K562 (cell line): ENCODE data around the gene ACSS1. TPM values are rescaled to one million over a fixed set of nuclear protein-coding genes. Genes with fewer than 3 reads are reported as not detected.

ENCODE experiments used
- ATAC-seq: fragments of 200-7000 bp; cut with Tn5 transposase; 3 replicates; pipeline ENCODE4 v1.9.1; 2020; ENCODE audit warnings: moderate library complexity
- BruUV-seq: library from RNA; stranded (reverse); fragments of 400-500 nt; replicated peaks from 2 replicates; lab custom pipeline; 2021; lab: Mats Ljungman, UMichigan
- CTCF ChIA-PET: fragments of 300-600 bp; formaldehyde crosslinking; extraction: SDS; loops from one replicate; lab custom pipeline; 2021; ENCODE audit warnings: low intra/inter-chr PET ratio; lab: Yijun Ruan, JAX
- POLR2A ChIA-PET: fragments of 300-600, 350-650 bp; sonication (Branson Sonifier 250); formaldehyde crosslinking; extraction: SDS; loops from one replicate; lab custom pipeline; 2021; ENCODE audit warnings: antibody characterized with exemption, inconsistent platforms; lab: Yijun Ruan, JAX
- DNase-seq, 4 experiments: peaks; one replicate each; pipeline versions ENCODE4 v3.0.0 to v3.0.0-alpha.2; 2011 to 2018; ENCODE audit warnings: low spot score in 3 of 4, mixed read lengths in 3 of 4; ENCODE audit errors: extremely low read depth in 1 of 4
- FAIRE-seq: peaks from 2 replicates; lab custom pipeline; 2011; peaks lifted over from hg19 to GRCh38; lab: Jason Lieb, UNC
- H2AFZ ChIP-seq: 2 replicates; pipeline ENCODE4 v1.6.0; 2011; ENCODE audit warnings: low read depth, low read length, control low read depth, inconsistent platforms
- H3K27ac ChIP-seq: fragments of 200-600 bp; 3 replicates; pipeline ENCODE4 v1.8.0; 2011; ENCODE audit warnings: low read depth, mild to moderate bottlenecking, control low read depth, inconsistent platforms, low read length, moderate library complexity, mixed read lengths; ENCODE audit errors: extremely low read depth
- H3K27me3 ChIP-seq, 2 experiments: fragments of 300-600 bp in 1 of 2; 2 replicates in 1 of 2; 3 replicates in 1 of 2; pipeline versions ENCODE4 v1.6.0 to v1.8.0; 2011; ENCODE audit warnings: inconsistent platforms in 2 of 2, low read length in 2 of 2, mild to moderate bottlenecking in 1 of 2, mixed read lengths in 1 of 2, moderate library complexity in 1 of 2; ENCODE audit not compliant: control insufficient read depth in 2 of 2, insufficient read depth in 2 of 2
- H3K36me3 ChIP-seq: fragments of 300-600 bp; 3 replicates; pipeline ENCODE4 v1.8.0; 2011; ENCODE audit warnings: mild to moderate bottlenecking, low read length, inconsistent platforms; ENCODE audit not compliant: control insufficient read depth, insufficient read depth
- H3K4me1 ChIP-seq, 2 experiments: fragments of 200-600 bp in 1 of 2; replicated peaks in 1 of 2; 2 replicates in 1 of 2; 3 replicates in 1 of 2; pipeline versions ENCODE4 v1.5.1 to v1.8.0; 2011; ENCODE audit warnings: inconsistent platforms in 2 of 2, low read length in 2 of 2, mild to moderate bottlenecking in 1 of 2, mixed read lengths in 1 of 2, moderate library complexity in 1 of 2; ENCODE audit not compliant: control insufficient read depth in 2 of 2, insufficient read depth in 2 of 2
- H3K4me2 ChIP-seq: 2 replicates; pipeline ENCODE4 v1.6.1; 2011; ENCODE audit warnings: low read length, control low read depth, inconsistent platforms, mixed read lengths; ENCODE audit not compliant: insufficient read depth
- H3K4me3 ChIP-seq: fragments of 200-600 bp; sonication (generic), shearing (Covaris generic); 2 replicates; pipeline ENCODE4 v1.5.1; 2016; ENCODE audit warnings: control low read depth, inconsistent platforms
- H3K79me2 ChIP-seq: fragments of 200-600 bp; 3 replicates; pipeline ENCODE4 v1.8.0; 2011; ENCODE audit warnings: low read length, inconsistent platforms; ENCODE audit not compliant: control insufficient read depth, insufficient read depth
- H3K9ac ChIP-seq, 2 experiments: 2 replicates each; pipeline versions ENCODE4 v1.6.0 to v1.6.1; 2011; ENCODE audit warnings: low read depth in 2 of 2, low read length in 2 of 2, control low read depth in 1 of 2, inconsistent platforms in 1 of 2, mild to moderate bottlenecking in 1 of 2, mixed read lengths in 1 of 2; ENCODE audit not compliant: insufficient read depth in 1 of 2
- H3K9me1 ChIP-seq: one replicate; pipeline ENCODE4 v1.6.0; 2011; ENCODE audit warnings: inconsistent platforms, mild to moderate bottlenecking, low read length, moderate library complexity; ENCODE audit not compliant: control insufficient read depth, insufficient read depth
- H3K9me3 ChIP-seq: replicated peaks from 2 replicates; pipeline ENCODE4 v1.5.1; 2011; ENCODE audit warnings: low read depth, low read length, inconsistent platforms; ENCODE audit not compliant: control insufficient read depth, insufficient read depth
- H4K20me1 ChIP-seq: replicated peaks from 2 replicates; pipeline ENCODE4 v1.6.1; 2011; ENCODE audit warnings: low read length, inconsistent platforms, mixed read lengths; ENCODE audit not compliant: control insufficient read depth, insufficient read depth
- AFF1 ChIP-seq, 2 experiments: fragments of 450-650 bp; IDR thresholded peaks; 2 replicates each; pipeline ENCODE4 v1.6.1; 2018; ENCODE audit warnings: mild to moderate bottlenecking in 2 of 2, low read depth in 1 of 2; ENCODE audit not compliant: partially characterized antibody in 2 of 2
- HDAC3 ChIP-seq: fragments of 450-650 bp; IDR thresholded peaks from 2 replicates; pipeline ENCODE4 v1.6.1; 2018; ENCODE audit warnings: borderline replicate concordance, mild to moderate bottlenecking, moderate library complexity; ENCODE audit not compliant: partially characterized antibody
- ZNF146 ChIP-seq: IDR thresholded peaks from one replicate; pipeline ENCODE4 v1.6.1; 2018; ENCODE audit warnings: missing compliant biosample characterization; ENCODE audit not compliant: unreplicated experiment
- ZNF347 ChIP-seq: fragments of 450-650 bp; formaldehyde crosslinking; IDR thresholded peaks from 2 replicates; pipeline ENCODE4 v1.4.0; 2020; ENCODE audit warnings: low read depth, mild to moderate bottlenecking, moderate library complexity
- WGBS: fragments of 100-300 bp; shearing (Covaris generic); methylation state at CpG from one replicate; pipeline ENCODE4 v1.1.6; 2016; ENCODE audit warnings: low coverage, mixed read lengths; ENCODE audit not compliant: insufficient coverage; ENCODE audit errors: missing lambda C conversion rate; 5-methylcytosine and 5-hydroxymethylcytosine counted together
- in situ Hi-C: fragments of 300-500 bp; cut with MboI; formaldehyde crosslinking; loops from 4 replicates; pipeline ENCODE4 v1.15.0; 2018; ENCODE audit warnings: inconsistent platforms, mixed read lengths
- intact Hi-C: fragments of 100-400 bp; cut with micrococcal nuclease; formaldehyde crosslinking; loops from 2 replicates; pipeline ENCODE4 v1.14.2; 2022
- polyA plus RNA-seq, 8 experiments: library from polyadenylated mRNA; depleted of rRNA in 4 of 8; stranded (reverse) in 5 of 8; unstranded in 3 of 8; fragments of >200 nt; fragmentation: Nextera tagmentation in 2 of 8; fragmentation: Illumina TruSeq in 1 of 8; extraction: Ambion mirVana in 2 of 8; extraction: Trizol in 1 of 8; gene quantifications; 2 replicates each; pipeline versions ENCODE4 v1.2.1 to v1.2.3, GENCODE V29; 2011 to 2014; ENCODE audit warnings: inconsistent platforms in 1 of 8, missing spikeins in 1 of 8
- total RNA-seq, 7 experiments: library from RNA; depleted of rRNA in 6 of 7; stranded (reverse); fragments of >200 nt in 6 of 7; fragmentation: Illumina TruSeq in 2 of 7; extraction: Trizol in 2 of 7; gene quantifications; 2 replicates each; pipeline versions ENCODE4 v1.2.1 to v1.2.3, GENCODE V29; 2011 to 2021; ENCODE audit warnings: low replicate concordance in 1 of 7

Gene ACSS1
- total and polyA plus RNA-seq, 9 of the 15 experiments (the other 6 are each of a cell fraction or from before 2014, with no cell fraction given): 0.07 to 2.1 (median 0.27) TPM; not detected in 3

- TF ChIP-seq AFF1 (IDR thresholded peaks at IDR 0.05; ENCODE audit: low read depth in 1 of 2, partially characterized antibody in 2 of 2) (no peak), HDAC3 (no peak), ZNF146 (CRISPR knock-in tag) (no peak)
- TF ChIP-seq, all 486 proteins: peak for 0
Observed at GRCh38 chr20:25005661-25006060, 52.3 kb downstream of the ACSS1 start (continued).

GRCh38 chr20:25005220-25005619 lies 52.7 kb downstream of the ACSS1 start:
- no peak overlapping the region for H3K4me3 ChIP-seq
- in situ Hi-C loops: loop anchor here (10.0 kb wide), 1 partner anchor 170 kb away; no protein-coding TSS in a partner anchor
- H3K9me1 ChIP-seq: no peaks in the 10 kb centered on the region
- no peaks in the 10 kb centered on the region for H3K79me2 ChIP-seq
- DNase-seq (no peak), FAIRE-seq (no peak), ATAC-seq (no peak)
- no peak overlapping the region for H3K27ac ChIP-seq
- 0% methylated on average over 2 of the region's 2 CpGs for WGBS
- no peak for TF ChIP-seq ZNF347 (CRISPR knock-in tag)
- no peaks in the 10 kb centered on the region for H3K4me1 ChIP-seq
- no peaks in the 10 kb centered on the region for H3K9me3 ChIP-seq
- no peaks in the 10 kb centered on the region for H3K36me3 ChIP-seq
- H3K9ac ChIP-seq: no peak overlapping the region
- H4K20me1 ChIP-seq: no peaks in the 10 kb centered on the region
- intact Hi-C loops: no loop called here
- ChIA-PET POLR2A (no interaction called here), CTCF (no interaction called here)
- H3K27me3 ChIP-seq: peaks cover 0 to 37% of the 10 kb centered on the region in 2 experiments; a peak in 3 of 5 replicates
- H2AFZ ChIP-seq: no peak overlapping the region
- BruUV-seq: no TSS peak
- no peak overlapping the region for H3K4me2 ChIP-seq
